ENCODE data around the gene DHX9.

GRCh38 chr1:182885591-182885990 is 46.4 kb downstream of the DHX9 start:
- TF ChIP-seq POLR2A (IDR thresholded peaks at IDR 0.05): no peak
- no peak for TF ChIP-seq CTCF (IDR thresholded peaks at IDR 0.05)

Data from thyroid gland (tissue), 4 donors.